H9 (cell line): ENCODE data around the gene ARPC5. TPM values are rescaled to one million over a fixed set of nuclear protein-coding genes. Genes with fewer than 3 reads are reported as not detected.

Experiments
- DNase-seq: peaks from one replicate; pipeline ENCODE4 v3.0.0-alpha.2; 2017
- H2AFZ ChIP-seq: one replicate; pipeline ENCODE4 v1.6.1; 2013; ENCODE audit warnings: mild to moderate bottlenecking, low read length, control low read depth, moderate library complexity
- H2AK5ac ChIP-seq: 2 replicates; pipeline ENCODE4 v1.6.1; 2013; ENCODE audit warnings: low read length, control low read depth, mixed read lengths; ENCODE audit not compliant: insufficient read length
- H2BK120ac ChIP-seq: one replicate; pipeline ENCODE4 v1.6.1; 2013; ENCODE audit warnings: low read depth, mild to moderate bottlenecking, low read length, control low read depth, inconsistent platforms; ENCODE audit not compliant: poor library complexity, severe bottlenecking
- H2BK12ac ChIP-seq: 2 replicates; pipeline ENCODE4 v1.6.1; 2013; ENCODE audit warnings: low read length, control low read depth, mixed read lengths, low read depth; ENCODE audit not compliant: insufficient read length
- H2BK15ac ChIP-seq: 2 replicates; pipeline ENCODE4 v1.6.1; 2013; ENCODE audit warnings: low read depth, low read length, control low read depth
- H2BK20ac ChIP-seq: one replicate; pipeline ENCODE4 v1.6.1; 2013; ENCODE audit warnings: low read depth, mild to moderate bottlenecking, low read length, control low read depth, inconsistent platforms; ENCODE audit not compliant: poor library complexity, severe bottlenecking
- H2BK5ac ChIP-seq: 2 replicates; pipeline ENCODE4 v1.6.1; 2013; ENCODE audit warnings: low read length, control low read depth, mixed read lengths; ENCODE audit not compliant: insufficient read length
- H3K14ac ChIP-seq: 2 replicates; pipeline ENCODE4 v1.6.1; 2013; ENCODE audit warnings: low read length, control low read depth; ENCODE audit not compliant: insufficient read depth
- H3K18ac ChIP-seq: 2 replicates; pipeline ENCODE4 v1.6.1; 2013; ENCODE audit warnings: low read depth, mild to moderate bottlenecking, mixed read lengths, low read length, control low read depth; ENCODE audit not compliant: insufficient read length
- H3K23ac ChIP-seq: 2 replicates; pipeline ENCODE4 v1.6.1; 2013; ENCODE audit warnings: low read length, control low read depth, mixed read lengths, low read depth; ENCODE audit not compliant: insufficient read length
- H3K23me2 ChIP-seq: 2 replicates; pipeline ENCODE4 v1.6.1; 2013; ENCODE audit warnings: low read depth, mild to moderate bottlenecking, mixed read lengths, low read length, control low read depth; ENCODE audit not compliant: insufficient read length, poor library complexity, severe bottlenecking
- H3K27ac ChIP-seq: 2 replicates; pipeline ENCODE4 v1.5.1; 2013; ENCODE audit warnings: low read length, control low read depth, mixed read lengths, low read depth; ENCODE audit not compliant: insufficient read length
- H3K27me3 ChIP-seq: 2 replicates; pipeline ENCODE4 v1.6.1; 2013; ENCODE audit warnings: low read length, control low read depth, inconsistent platforms; ENCODE audit not compliant: insufficient read depth
- H3K4ac ChIP-seq: 2 replicates; pipeline ENCODE4 v1.6.1; 2013; ENCODE audit warnings: low read depth, mild to moderate bottlenecking, control low read depth, inconsistent platforms, low read length, moderate library complexity
- H3K4me1 ChIP-seq: 2 replicates; pipeline ENCODE4 v1.6.1; 2013; ENCODE audit warnings: low read length, control low read depth, inconsistent platforms; ENCODE audit not compliant: insufficient read depth
- H3K4me2 ChIP-seq: 2 replicates; pipeline ENCODE4 v1.6.1; 2013; ENCODE audit warnings: low read length, control low read depth, mixed read lengths; ENCODE audit not compliant: insufficient read length, insufficient read depth
- H3K56ac ChIP-seq: 2 replicates; pipeline ENCODE4 v1.6.1; 2013; ENCODE audit warnings: low read depth, mild to moderate bottlenecking, mixed read lengths, low read length, control low read depth; ENCODE audit not compliant: insufficient read length
- H3K79me1 ChIP-seq: 2 replicates; pipeline ENCODE4 v1.6.1; 2013; ENCODE audit warnings: low read depth, mild to moderate bottlenecking, moderate library complexity, low read length, control low read depth, inconsistent platforms; ENCODE audit not compliant: insufficient read depth, poor library complexity, severe bottlenecking
- H3K79me2 ChIP-seq: 2 replicates; pipeline ENCODE4 v1.6.1; 2013; ENCODE audit warnings: low read length, control low read depth, inconsistent platforms; ENCODE audit not compliant: insufficient read depth
- H3K9ac ChIP-seq: 2 replicates; pipeline ENCODE4 v1.6.1; 2013; ENCODE audit warnings: low read length, control low read depth, mixed read lengths; ENCODE audit not compliant: insufficient read length; ENCODE audit errors: extremely low read depth
- H3K9me3 ChIP-seq: one replicate; pipeline ENCODE4 v1.6.1; 2013; ENCODE audit warnings: low read depth, low read length, inconsistent platforms; ENCODE audit not compliant: control insufficient read depth
- H3T11ph ChIP-seq: one replicate; pipeline ENCODE4 v1.6.1; 2013; ENCODE audit warnings: mild to moderate bottlenecking, low read length, control low read depth, inconsistent platforms
- H4K20me1 ChIP-seq: one replicate; pipeline ENCODE4 v1.6.1; 2013; ENCODE audit not compliant: control insufficient read depth, insufficient read length, insufficient read depth
- H4K5ac ChIP-seq: 2 replicates; pipeline ENCODE4 v1.6.1; 2013; ENCODE audit warnings: low read depth, mild to moderate bottlenecking, mixed read lengths, low read length, control low read depth; ENCODE audit not compliant: insufficient read length
- H4K8ac ChIP-seq: replicated peaks from 2 replicates; pipeline ENCODE4 v1.6.1; 2013; ENCODE audit warnings: low read length, control low read depth, mixed read lengths, low read depth; ENCODE audit not compliant: insufficient read length
- H4K91ac ChIP-seq: 2 replicates; pipeline ENCODE4 v1.6.1; 2013; ENCODE audit warnings: low read depth, mild to moderate bottlenecking, moderate library complexity, mixed read lengths, low read length, control low read depth; ENCODE audit not compliant: insufficient read length
- H3K27ac Mint-ChIP-seq, 3 experiments: 2 replicates in 2 of 3; 3 replicates in 1 of 3; pipeline ENCODE4 v1.8.0; 2020 to 2021; ENCODE audit warnings: mixed read lengths in 3 of 3, mild to moderate bottlenecking in 1 of 3, moderate library complexity in 1 of 3
- H3K27me3 Mint-ChIP-seq: 2 replicates; pipeline ENCODE4 v1.8.0; 2021; ENCODE audit warnings: low read depth, mild to moderate bottlenecking, moderate library complexity, mixed read lengths
- H3K36me3 Mint-ChIP-seq, 3 experiments: 2 replicates in 2 of 3; 3 replicates in 1 of 3; pipeline ENCODE4 v1.8.0; 2020 to 2021; ENCODE audit warnings: low read depth in 3 of 3, mixed read lengths in 3 of 3; ENCODE audit not compliant: insufficient read depth in 1 of 3
- H3K4me1 Mint-ChIP-seq, 2 experiments: 2 replicates each; pipeline ENCODE4 v1.8.0; 2020; ENCODE audit warnings: mixed read lengths in 2 of 2
- H3K4me3 Mint-ChIP-seq, 2 experiments: 2 replicates in 1 of 2; 3 replicates in 1 of 2; pipeline ENCODE4 v1.8.0; 2020 to 2021; ENCODE audit warnings: mild to moderate bottlenecking in 2 of 2, mixed read lengths in 2 of 2, moderate library complexity in 1 of 2
- H3K9me3 Mint-ChIP-seq, 2 experiments: 2 replicates in 1 of 2; 3 replicates in 1 of 2; pipeline ENCODE4 v1.8.0; 2020; ENCODE audit warnings: mild to moderate bottlenecking in 2 of 2, mixed read lengths in 2 of 2, moderate library complexity in 1 of 2
- CTCF ChIP-seq: fragments of 200-600 bp; sonication (generic); conservative IDR thresholded peaks from 3 replicates; pipeline ENCODE4 v1.8.0; 2021; ENCODE audit warnings: antibody characterized with exemption, mild to moderate bottlenecking
- WGBS: extraction: QIAGEN DNeasy Blood & Tissue Kit; methylation state at CpG from one replicate; pipeline ENCODE4 v1.1.7; 2013; ENCODE audit warnings: missing lambda C conversion rate, low lambda C conversion rate, mixed read lengths; ENCODE audit not compliant: insufficient read length; ENCODE audit errors: extremely low coverage; 5-methylcytosine and 5-hydroxymethylcytosine counted together
- total RNA-seq: library from RNA; stranded (reverse); gene quantifications from 2 replicates; pipeline ENCODE4 v1.2.1, GENCODE V29; 2021

Gene ARPC5
- total RNA-seq, 1 experiment from 2014 or later: 67.7 TPM

DNA sequence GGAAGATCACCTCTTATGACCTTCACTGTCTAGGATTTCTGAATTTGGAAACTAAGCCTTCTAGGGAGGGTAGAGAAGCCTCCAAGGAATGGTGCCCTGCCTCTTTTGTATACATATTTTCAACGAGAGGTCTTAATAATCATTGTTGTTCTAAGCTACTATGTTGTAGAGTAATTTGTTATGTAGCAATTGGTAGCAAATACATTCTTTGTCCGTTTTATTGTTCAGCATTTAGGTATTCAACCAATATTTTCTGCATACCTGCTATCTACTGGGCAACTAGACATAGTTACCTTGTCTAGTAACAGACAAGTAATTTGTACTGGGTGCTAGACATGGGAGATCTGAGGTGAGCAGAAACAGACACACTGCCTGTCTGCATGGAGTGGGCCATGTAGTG lies 24.6 kb downstream of the ARPC5 start:
- H2AK5ac ChIP-seq: no peak overlapping the region

More for the DNA sequence above, 24.6 kb downstream of the ARPC5 start:
- H3K4me2 ChIP-seq: no peak overlapping the region
- no peak overlapping the region for H2BK15ac ChIP-seq
- no peak overlapping the region for H2BK5ac ChIP-seq
- no peaks in the 10 kb centered on the region for H3K23me2 ChIP-seq
- H3K4me1 ChIP-seq: no peaks in the 10 kb centered on the region
- no peak overlapping the region for H4K5ac ChIP-seq
- no peak overlapping the region for H2BK120ac ChIP-seq
- peaks cover 4% of the 10 kb centered on the region in 2 experiments; a peak in 4 of 5 replicates for H3K9me3 Mint-ChIP-seq
- no peak overlapping the region for H3K23ac ChIP-seq
- H3T11ph ChIP-seq: no peak overlapping the region
- H3K4ac ChIP-seq: no peak overlapping the region
- peaks cover 2 to 4% of the 10 kb centered on the region in 2 experiments; a peak in 3 of 4 replicates for H3K4me1 Mint-ChIP-seq
- no CpG with 5 or more reads among the region's 2 CpGs for WGBS
- H2BK12ac ChIP-seq: no peak overlapping the region
- H3K79me1 ChIP-seq: no peaks in the 10 kb centered on the region
- no peak overlapping the region for H3K4me3 Mint-ChIP-seq
- no peak for DNase-seq
- H3K27ac Mint-ChIP-seq: no peak overlapping the region
- H2AFZ ChIP-seq: no peak overlapping the region
- H3K36me3 Mint-ChIP-seq: peaks cover 0 to 8% (median 2%) of the 10 kb centered on the region in 3 experiments; a peak in 2 of 7 replicates
- no peak overlapping the region for H4K91ac ChIP-seq
- no peaks in the 10 kb centered on the region for H4K20me1 ChIP-seq
- no peak overlapping the region for H3K18ac ChIP-seq
- H3K56ac ChIP-seq: no peak overlapping the region
- H3K14ac ChIP-seq: no peak overlapping the region
- no peak for TF ChIP-seq CTCF
- no peak overlapping the region for H3K27ac ChIP-seq
- H3K9ac ChIP-seq: no peak overlapping the region
- H2BK20ac ChIP-seq: no peak overlapping the region
- no peaks in the 10 kb centered on the region for H3K79me2 ChIP-seq
- H3K9me3 ChIP-seq: no peaks in the 10 kb centered on the region
- no peaks in the 10 kb centered on the region for H3K27me3 ChIP-seq
- no peak overlapping the region for H4K8ac ChIP-seq
- peaks cover 3% of the 10 kb centered on the region for H3K27me3 Mint-ChIP-seq
